Adrenal gland (tissue), 5 donors: ENCODE measurements around the gene ZNF521.
A peak's percentile ranks its signal among the peaks of the same experiment; 100 is the strongest.

Experiments used
- CTCF ChIP-seq, 6 experiments: fragments of 450-650 bp in 4 of 6; fragments of 200-600 bp in 2 of 6; sonication (generic) in 1 of 6; IDR thresholded peaks; 1 replicate in 5 of 6; 2 replicates in 1 of 6; pipeline versions ENCODE4 v1.5.1 to v1.8.0; 2016 to 2021; ENCODE audit warnings: antibody characterized with exemption in 6 of 6, mild to moderate bottlenecking in 2 of 6, moderate library complexity in 1 of 6
- POLR2A ChIP-seq, 2 donors: fragments of 450-650 bp; IDR thresholded peaks; one replicate each; pipeline ENCODE4 v1.6.1; 2017; ENCODE audit warnings: antibody characterized with exemption in 2 of 2, mild to moderate bottlenecking in 2 of 2, moderate library complexity in 1 of 2
- donor health status: DM: no; HTN: no; CAD: no.

GRCh38 chr18:25230658-25231326, 121.2 kb downstream of the ZNF521 start:
- TF ChIP-seq CTCF (IDR thresholded peaks at IDR 0.05) = no peak
- peak in 1 of 2 donors; percentile 8 for TF ChIP-seq POLR2A (IDR thresholded peaks at IDR 0.05)
